Loucy (cell line): ENCODE measurements around the gene CASQ1.

ENCODE experiments used
- CTCF ChIP-seq: fragments of 200-600 bp; sonication (generic); conservative IDR thresholded peaks from 2 replicates; pipeline ENCODE4 v1.5.1; 2014; ENCODE audit warnings: mild to moderate bottlenecking, antibody characterized with exemption, low read length
- EZH2phosphoT487 ChIP-seq: fragments of 200-600 bp; IDR thresholded peaks from 2 replicates; pipeline ENCODE4 v1.6.1; 2018; ENCODE audit warnings: antibody characterized with exemption, mild to moderate bottlenecking, moderate library complexity, borderline replicate concordance

GRCh38 chr1:160225345-160225744, 35.0 kb downstream of the CASQ1 start:
- TF ChIP-seq CTCF (no peak), EZH2phosphoT487 (no peak)
